NCI-H2196 (cell line): Measurements from ENCODE around the gene PIAS4.

Experiments
- DNase-seq: peaks from one replicate; lab custom pipeline; 2025; ENCODE audit not compliant: unreplicated experiment; lab: John Stamatoyannopoulos, UW

PIAS4 gene

DNA sequence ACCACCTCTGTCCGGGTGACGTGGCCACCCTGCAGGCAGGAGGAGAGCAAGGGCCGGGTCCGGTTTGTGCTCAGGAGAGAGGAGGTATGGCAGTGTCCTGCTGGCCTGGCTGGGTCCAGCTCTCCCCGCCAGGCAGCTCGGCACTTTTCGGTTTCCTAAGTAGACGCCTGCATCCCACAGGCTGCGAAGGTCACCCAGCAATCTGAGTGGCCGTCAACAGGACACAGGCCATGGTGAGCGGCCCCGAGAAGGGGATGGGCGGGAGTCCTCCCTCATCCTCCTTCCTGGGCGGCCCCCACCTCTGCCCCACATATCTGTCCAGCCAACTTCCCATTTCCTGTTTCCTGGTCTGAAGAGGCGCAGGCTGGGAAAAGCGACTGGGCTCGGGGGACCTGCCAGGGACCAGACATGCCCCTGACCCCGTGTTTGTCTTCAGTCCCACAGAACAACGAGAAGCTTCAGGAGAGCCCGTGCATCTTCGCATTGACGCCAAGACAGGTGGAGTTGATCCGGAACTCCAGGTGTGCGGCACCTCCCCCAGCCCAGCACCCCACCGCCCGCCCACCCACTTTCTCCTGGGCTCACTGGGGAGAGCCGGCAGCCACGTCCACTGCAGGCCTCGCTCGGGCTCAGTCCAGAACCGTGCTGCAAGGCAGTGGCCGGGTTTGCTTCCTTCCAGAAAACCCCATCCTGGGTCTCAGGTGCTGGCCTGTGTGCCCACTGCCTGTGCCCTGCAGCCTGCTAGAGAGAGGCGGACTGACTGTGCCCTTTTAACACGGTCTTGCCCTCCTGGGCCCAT lies 16.3 kb downstream of the PIAS4 start:
- DNase-seq: no peak

DNA sequence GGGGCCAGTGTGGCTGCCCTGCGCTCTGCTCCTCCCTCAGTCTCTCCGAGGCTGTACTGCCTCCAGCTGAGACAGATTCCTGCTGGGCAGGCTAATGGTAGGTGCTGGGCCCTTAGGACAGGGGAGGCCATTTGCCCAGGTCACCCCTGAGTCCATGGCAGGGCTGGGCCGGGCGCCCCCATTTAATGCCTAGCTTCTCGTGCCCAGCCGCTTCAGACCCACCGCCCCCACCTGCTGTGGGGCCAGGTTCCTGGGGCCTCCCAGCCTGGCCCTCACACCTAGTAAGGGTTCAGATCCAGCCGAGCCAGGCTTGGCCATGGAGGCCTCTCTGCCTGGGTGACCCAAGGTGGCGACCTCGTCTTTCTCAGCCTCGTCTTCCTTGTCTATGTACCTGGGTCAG lies 17.8 kb downstream of the PIAS4 start:
- DNase-seq: no peak

- DNase-seq: no peak
Observed at GRCh38 chr19:4027146-4027545, 19.6 kb downstream of the PIAS4 start.

DNA sequence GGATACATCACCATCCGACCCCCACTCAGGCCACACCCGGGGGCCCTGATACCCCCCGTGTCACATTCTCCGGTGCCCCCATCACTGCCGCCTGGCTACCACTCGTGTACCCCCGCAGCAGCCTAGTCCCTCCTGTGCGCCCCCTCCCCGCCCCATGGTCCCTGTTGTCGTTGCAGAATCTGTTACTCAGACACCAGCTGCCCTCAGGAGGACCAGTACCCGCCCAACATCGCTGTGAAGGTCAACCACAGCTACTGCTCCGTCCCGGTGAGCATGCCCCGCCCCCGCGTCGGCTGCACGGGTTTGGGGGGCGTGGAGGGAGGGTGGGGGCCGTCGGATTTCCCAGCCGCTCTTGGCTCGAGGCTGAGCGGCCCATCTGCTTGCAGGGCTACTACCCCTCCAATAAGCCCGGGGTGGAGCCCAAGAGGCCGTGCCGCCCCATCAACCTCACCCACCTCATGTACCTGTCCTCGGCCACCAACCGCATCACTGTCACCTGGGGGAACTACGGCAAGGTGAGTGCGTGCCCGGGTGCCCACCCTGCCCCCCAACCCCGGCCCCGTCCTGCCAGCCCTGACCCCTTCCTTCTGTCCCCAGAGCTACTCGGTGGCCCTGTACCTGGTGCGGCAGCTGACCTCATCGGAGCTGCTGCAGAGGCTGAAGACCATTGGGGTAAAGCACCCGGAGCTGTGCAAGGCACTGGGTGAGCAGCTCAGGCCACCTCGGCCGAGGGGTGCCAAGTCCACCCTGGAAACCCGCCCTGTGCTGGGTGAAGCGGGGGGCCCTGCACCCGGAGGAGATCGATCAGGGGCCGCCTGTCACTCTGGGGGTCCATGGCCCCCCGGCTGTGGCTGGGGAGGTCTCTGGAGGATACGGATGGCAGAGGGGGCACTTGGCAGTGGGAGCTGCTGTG lies 21.1 kb downstream of the PIAS4 start:
- DNase-seq: no peak

GRCh38 chr19:4029247-4029614 lies 21.7 kb downstream of the PIAS4 start:
- no peak for DNase-seq

DNA sequence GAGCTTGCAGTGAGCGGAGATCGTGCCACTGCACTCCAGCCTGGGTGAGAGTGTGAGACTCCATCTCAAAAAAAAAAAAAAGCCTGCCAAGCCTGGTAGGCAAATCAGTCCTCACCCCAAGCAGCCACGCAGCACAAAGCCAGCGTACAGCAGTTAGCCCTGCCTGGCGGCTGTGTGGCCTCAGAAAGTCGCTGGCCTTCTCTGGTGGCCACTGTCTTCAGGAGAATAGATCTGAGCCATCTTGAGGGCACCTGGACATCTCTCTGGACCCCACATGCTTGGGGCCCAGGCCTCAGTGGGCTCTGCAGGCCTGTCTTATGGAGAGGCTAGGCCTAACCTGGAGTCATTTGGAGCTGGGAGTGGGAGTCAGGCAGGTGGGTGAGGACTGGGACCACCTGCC lies 23.0 kb downstream of the PIAS4 start:
- DNase-seq: no peak

GRCh38 chr19:4030981-4031380 lies 23.4 kb downstream of the PIAS4 start:
- no peak for DNase-seq

DNA sequence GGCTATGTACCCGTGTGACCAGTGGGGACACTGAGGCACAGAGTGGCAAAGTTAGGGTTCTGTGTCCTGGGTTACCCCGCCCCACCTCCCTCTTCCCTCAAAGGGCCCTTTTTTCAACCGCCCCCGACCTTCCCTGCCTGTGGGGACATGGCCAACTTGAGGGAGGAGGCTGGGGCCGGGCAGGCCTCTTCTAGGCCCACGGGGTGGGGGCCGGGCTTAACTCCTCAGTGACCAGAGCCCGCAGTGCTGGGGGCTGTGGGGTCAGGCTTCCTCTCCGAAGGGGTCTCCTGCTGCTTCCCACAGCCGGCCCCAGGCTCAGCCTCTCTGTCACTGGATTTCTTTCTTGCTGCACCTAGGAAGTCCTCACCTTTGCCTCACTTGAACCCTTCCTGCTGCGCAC lies 23.9 kb downstream of the PIAS4 start:
- no peak for DNase-seq

DNA sequence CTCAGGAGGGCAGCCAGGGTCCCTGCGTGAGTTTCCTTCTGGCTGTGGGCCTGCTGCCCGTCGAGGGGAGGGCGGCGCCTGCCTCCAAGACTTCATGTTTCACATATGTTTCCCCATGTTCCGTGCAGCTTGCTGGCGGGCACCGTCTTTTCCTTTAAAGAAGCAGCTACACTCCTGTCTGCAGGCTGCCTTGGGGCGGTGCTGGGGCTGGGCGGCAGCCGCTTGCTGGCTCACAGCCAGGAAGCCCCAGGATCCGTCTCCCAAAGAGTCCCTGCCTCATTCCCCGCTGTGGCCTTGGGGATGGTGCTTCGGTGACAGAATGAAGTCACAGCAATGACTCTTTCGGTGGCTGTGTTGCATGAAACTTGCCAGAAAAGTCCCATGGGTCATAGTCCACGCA lies 24.9 kb downstream of the PIAS4 start:
- DNase-seq: no peak

DNA sequence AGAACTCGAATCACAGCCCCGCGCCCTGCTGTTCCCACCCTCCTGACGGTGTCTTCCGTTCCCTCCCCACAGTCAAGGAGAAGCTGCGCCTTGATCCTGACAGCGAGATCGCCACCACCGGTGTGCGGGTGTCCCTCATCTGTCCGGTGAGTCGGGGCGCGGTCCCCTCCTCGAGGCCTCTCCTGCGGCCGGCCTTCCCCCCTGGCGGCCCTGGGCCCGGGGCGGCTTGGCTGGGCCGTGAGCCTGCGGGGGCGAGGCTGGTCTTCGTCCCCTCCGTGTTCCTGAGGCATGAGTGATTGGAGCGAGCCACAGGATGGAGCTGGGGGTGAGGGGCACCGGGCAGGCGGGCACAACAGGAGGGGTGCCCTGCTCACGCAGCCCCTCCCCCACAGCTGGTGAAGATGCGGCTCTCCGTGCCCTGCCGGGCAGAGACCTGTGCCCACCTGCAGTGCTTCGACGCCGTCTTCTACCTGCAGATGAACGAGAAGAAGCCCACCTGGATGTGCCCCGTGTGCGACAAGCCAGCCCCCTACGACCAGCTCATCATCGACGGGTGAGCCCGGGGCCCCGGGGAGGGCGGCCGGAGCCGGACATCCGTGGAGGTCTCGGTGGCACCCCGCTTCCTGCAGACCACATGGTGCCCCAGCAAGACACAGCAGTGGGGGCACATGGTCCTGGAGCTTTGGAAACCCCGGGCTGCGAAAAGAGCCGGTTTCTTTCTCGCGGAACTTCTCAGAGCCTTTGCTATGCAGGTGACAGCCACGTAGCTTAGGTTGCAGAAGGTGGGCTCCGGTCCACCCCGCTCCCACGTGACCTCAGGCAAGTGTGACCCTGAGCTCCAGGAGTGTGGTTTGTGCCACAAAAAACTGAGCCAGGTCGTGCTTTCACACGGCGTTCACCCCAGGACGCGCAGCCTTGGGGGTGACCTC lies 25.8 kb downstream of the PIAS4 start:
- no peak for DNase-seq

- no peak for DNase-seq
Observed at GRCh38 chr19:4034048-4035017, 26.8 kb downstream of the PIAS4 start.

DNA sequence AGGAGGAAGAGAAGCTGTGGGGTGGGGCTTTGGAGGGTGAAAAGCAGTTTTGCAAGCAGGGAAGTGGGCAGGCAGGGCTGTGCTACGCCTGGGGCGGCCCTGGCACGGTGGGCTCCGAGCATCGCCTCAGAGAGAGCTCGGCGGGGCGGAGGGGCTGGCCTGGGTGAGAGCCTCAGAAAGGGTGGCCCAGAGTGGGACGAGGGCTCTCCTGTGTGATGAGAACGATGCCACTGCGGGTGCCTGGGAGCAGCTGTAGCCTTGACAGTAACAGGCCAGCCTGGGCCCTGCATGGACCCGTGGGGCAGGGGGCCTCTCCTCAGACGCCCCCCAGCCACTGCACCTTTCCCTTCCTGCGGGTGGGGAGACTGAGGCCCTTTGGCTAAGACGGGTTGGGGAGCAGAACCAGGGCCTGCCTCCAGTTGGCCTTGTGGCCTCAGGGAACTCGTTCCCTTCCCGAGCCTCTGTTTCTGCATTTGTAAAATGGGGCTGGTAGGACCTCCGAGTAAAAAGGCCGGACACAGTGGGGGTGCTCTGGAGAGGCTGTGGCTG lies 27.6 kb downstream of the PIAS4 start:
- DNase-seq: no peak

GRCh38 chr19:4035582-4035981 lies 28.0 kb downstream of the PIAS4 start:
- no peak for DNase-seq

GRCh38 chr19:4036576-4037300 lies 29.2 kb downstream of the PIAS4 start:
- no peak for DNase-seq

DNA sequence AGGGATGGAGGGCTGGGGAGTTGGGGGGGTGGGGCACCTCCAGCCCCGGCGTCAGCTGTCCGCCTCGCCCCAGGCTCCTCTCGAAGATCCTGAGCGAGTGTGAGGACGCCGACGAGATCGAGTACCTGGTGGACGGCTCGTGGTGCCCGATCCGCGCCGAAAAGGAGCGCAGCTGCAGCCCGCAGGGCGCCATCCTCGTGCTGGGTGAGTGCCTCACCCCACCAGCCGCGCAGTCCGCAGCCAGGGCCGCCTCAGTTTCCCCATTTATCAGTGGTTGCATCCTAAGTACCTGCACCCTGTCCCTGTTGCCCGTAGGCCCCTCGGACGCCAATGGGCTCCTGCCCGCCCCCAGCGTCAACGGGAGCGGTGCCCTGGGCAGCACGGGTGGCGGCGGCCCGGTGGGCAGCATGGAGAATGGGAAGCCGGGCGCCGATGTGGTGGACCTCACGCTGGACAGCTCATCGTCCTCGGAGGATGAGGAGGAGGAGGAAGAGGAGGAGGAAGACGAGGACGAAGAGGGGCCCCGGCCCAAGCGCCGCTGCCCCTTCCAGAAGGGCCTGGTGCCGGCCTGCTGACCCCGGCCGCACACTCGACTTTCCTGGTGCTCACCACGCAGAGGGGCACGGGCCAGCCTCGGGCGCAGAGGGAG lies 29.9 kb downstream of the PIAS4 start:
- no peak for DNase-seq

DNA sequence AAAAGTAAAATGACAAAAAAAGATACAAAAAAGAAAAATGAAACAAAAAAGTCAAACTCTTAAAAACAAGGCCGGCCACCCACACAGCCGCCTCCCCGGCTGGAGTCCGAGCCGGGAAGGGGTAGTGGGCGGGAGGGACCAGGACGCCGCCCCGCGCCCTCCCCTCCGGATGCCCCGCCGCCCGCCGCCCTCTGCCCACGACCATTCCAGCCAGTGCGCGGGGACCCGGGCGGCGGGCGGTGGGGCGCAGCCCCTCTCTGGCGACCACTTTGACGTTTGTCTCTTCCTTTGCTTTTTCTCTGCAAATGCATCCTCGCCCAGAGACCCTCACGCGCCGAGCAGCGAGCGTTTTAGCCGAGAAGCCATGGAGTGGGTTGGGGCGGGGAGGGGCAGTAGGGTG lies 30.5 kb downstream of the PIAS4 start:
- no peak for DNase-seq

DNA sequence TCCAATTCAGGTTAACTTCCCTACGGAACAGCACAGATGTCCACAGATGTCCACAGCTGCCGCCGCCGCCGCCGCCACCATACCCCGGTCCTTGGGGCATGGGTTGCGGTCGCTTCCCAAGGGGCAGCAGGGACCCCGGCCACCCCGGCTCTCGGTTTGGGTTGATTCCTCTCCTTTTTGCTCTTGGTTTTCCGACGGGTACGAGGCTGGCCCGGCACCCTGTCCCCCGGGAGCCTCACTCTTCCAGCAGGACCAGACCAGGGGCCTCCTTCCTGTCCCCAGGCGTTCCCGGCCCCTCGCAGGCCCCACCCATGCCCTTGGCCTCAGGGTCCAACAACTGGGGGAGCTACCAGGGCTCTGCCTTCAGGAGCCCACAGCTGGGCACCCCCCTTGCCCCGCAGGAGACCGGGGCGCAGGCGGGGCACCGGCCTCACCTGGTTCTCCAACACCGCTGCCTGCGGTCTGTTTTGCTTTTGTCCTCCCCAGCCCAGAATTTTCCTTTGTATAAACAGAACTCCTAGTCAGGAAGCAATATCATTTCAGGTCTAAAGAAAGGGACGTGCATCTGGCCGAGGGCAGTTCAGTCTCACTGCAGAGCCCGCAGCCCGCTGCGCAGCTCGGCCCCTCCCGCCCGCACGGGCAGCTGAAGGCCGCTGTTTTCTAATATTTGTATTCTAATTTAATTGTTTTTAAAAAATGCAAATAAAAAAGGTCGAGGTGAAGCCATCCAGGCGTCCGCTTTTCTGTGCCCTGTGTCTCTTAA lies 31.3 kb downstream of the PIAS4 start:
- no peak for DNase-seq
